ENCODE data around the gene TUSC7. TPM values are rescaled to one million over a fixed set of nuclear protein-coding genes. Genes with fewer than 3 reads are reported as not detected.

Gene TUSC7
- total and polyA plus RNA-seq, 12 donors = not detected

DNA sequence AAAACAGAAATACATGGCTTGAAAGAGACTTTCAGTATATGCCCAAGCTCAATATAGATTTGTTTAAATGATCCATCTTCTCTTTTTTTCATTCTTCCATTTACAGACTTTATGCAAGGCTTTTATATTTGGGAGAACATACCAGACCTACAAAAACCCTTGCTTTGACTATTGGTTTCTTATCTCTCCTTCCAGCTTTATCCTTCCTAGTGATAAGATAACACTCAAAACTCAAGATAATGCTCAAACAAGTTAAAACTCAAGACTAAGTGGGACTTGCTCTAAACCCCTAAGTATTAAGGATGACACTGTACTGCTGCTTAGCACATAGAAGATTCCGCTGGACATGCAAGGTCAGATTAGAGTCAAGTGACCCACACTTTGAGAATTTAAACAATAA is 8.0 kb downstream of the TUSC7 start:
- no peak for ATAC-seq
- Histone ChIP-seq H3K4me3 (no peak overlapping the region), H3K27me3 (no peaks in the 10 kb centered on the region), H3K27ac (no peak overlapping the region), H3K4me1 (no peaks in the 10 kb centered on the region), H3K36me3 (no peaks in the 10 kb centered on the region), H3K9me3 (no peaks in the 10 kb centered on the region)
- 85 to 97% methylated on average over 1 of the region's 1 CpG for WGBS, 2 donors
- no peak for DNase-seq
- TF ChIP-seq, protein P1, sequence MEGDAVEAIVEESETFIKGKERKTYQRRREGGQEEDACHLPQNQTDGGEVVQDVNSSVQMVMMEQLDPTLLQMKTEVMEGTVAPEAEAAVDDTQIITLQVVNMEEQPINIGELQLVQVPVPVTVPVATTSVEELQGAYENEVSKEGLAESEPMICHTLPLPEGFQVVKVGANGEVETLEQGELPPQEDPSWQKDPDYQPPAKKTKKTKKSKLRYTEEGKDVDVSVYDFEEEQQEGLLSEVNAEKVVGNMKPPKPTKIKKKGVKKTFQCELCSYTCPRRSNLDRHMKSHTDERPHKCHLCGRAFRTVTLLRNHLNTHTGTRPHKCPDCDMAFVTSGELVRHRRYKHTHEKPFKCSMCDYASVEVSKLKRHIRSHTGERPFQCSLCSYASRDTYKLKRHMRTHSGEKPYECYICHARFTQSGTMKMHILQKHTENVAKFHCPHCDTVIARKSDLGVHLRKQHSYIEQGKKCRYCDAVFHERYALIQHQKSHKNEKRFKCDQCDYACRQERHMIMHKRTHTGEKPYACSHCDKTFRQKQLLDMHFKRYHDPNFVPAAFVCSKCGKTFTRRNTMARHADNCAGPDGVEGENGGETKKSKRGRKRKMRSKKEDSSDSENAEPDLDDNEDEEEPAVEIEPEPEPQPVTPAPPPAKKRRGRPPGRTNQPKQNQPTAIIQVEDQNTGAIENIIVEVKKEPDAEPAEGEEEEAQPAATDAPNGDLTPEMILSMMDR (IDR thresholded peaks at IDR 0.05) = no peak
- intact Hi-C loops (cut with DNase I) = no loop called here

- intact Hi-C loops (cut with DNase I) = no loop called here
- no peaks in the 10 kb centered on the region for H3K9me3 ChIP-seq
- no peak overlapping the region for H3K4me3 ChIP-seq
- H3K27ac ChIP-seq = no peak overlapping the region
- H3K27me3 ChIP-seq = peaks cover 0 to 3% (median 0%) of the 10 kb centered on the region in 7 donors
- 73 to 79% methylated on average over 2 of the region's 2 CpGs for WGBS, 2 donors
- DNase-seq = no peak
- TF ChIP-seq, protein P1 (IDR thresholded peaks at IDR 0.05) = no peak
- no peak for ATAC-seq
- no peaks in the 10 kb centered on the region for H3K36me3 ChIP-seq
- no peaks in the 10 kb centered on the region for H3K4me1 ChIP-seq
Observed at GRCh38 chr3:116728454-116728853, 18.9 kb downstream of the TUSC7 start.

DNA sequence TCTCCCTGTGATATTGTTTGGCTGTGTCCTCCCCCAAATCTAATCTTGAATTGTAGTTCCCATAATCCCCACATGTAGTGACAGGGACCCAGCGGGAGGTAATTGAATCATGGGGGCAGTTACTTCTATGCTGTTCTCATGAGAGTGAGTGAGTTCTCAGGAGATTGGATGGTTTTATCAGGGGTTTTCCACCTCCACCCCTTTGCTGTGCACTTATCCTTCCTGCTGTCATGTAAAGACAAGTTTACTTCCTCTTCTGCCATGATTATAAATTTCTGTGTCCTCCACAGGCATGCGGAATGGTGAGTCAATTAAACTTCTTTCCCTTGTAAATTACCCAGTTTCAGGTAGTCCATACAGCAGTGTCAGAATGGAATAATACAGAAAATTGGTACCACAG is 24.7 kb downstream of the TUSC7 start:
- no peak overlapping the region for H3K27ac ChIP-seq
- ATAC-seq = no peak
- no peak overlapping the region for H3K4me3 ChIP-seq
- TF ChIP-seq, protein P1 (IDR thresholded peaks at IDR 0.05) = no peak
- WGBS, 2 donors = 85 to 93% methylated on average over 2 of the region's 2 CpGs
- intact Hi-C loops (cut with DNase I) = no loop called here
- DNase-seq = no peak
- H3K27me3 ChIP-seq = peaks cover 0 to 3% (median 0%) of the 10 kb centered on the region in 7 donors
- H3K36me3 ChIP-seq = no peaks in the 10 kb centered on the region
- H3K4me1 ChIP-seq = no peaks in the 10 kb centered on the region
- peaks cover 0 to 4% (median 0%) of the 10 kb centered on the region in 11 donors for H3K9me3 ChIP-seq

- Histone ChIP-seq H3K4me1 (no peaks in the 10 kb centered on the region), H3K27ac (no peak overlapping the region), H3K36me3 (no peaks in the 10 kb centered on the region), H3K4me3 (no peak overlapping the region), H3K9me3 (peaks cover 0 to 4% (median 0%) of the 10 kb centered on the region in 11 donors), H3K27me3 (peaks cover 0 to 13% (median 0%) of the 10 kb centered on the region in 7 donors)
- DNase-seq (no peak), ATAC-seq (no peak)
- WGBS, 2 donors = 40 to 44% methylated on average over 2 of the region's 2 CpGs
- TF ChIP-seq, protein P1 (IDR thresholded peaks at IDR 0.05) = no peak
- intact Hi-C loops (cut with DNase I) = no loop called here
Observed at GRCh38 chr3:116739678-116740077, 30.1 kb downstream of the TUSC7 start.
